PC-3 (cell line): ENCODE results near the gene PM20D2. TPM values are rescaled to one million over a fixed set of nuclear protein-coding genes. Genes with fewer than 3 reads are reported as not detected.

Experiments
- ATAC-seq: fragments of 200-7000 bp; cut with Tn5 transposase; 2 replicates; pipeline ENCODE4 v1.9.1; 2020; ENCODE audit warnings: mild to moderate bottlenecking, moderate library complexity
- BruUV-seq: library from RNA; stranded (reverse); fragments of 400-500 nt; replicated peaks from 2 replicates; lab custom pipeline; 2021; lab: Mats Ljungman, UMichigan
- CTCF ChIA-PET: fragments of 300-600 bp; sonication (Branson Sonifier 250); formaldehyde crosslinking; loops from one replicate; lab custom pipeline; 2022; ENCODE audit warnings: antibody characterized with exemption; lab: Charles Lee
- POLR2A ChIA-PET: fragments of 300-600 bp; sonication (Branson Sonifier 250); formaldehyde crosslinking; loops from one replicate; lab custom pipeline; 2022; ENCODE audit warnings: antibody characterized with exemption; ENCODE audit not compliant: unreplicated experiment; lab: Charles Lee
- DNase-seq: peaks from one replicate; pipeline ENCODE4 v3.0.0-alpha.2; 2015
- H2AFZ ChIP-seq: fragments of 300-600 bp; sonication (generic); 2 replicates; pipeline ENCODE4 v1.6.0; 2016; ENCODE audit warnings: antibody characterized with exemption, low read length
- H3F3A ChIP-seq: fragments of 300-600 bp; sonication (generic); one replicate; pipeline ENCODE4 v1.6.0; 2017; ENCODE audit warnings: antibody characterized with exemption, low read length, control low read depth, mild to moderate bottlenecking; ENCODE audit not compliant: unreplicated experiment
- H3K27ac ChIP-seq: fragments of 300-600 bp; sonication (generic); 2 replicates; pipeline ENCODE4 v1.5.1; 2016; ENCODE audit warnings: mild to moderate bottlenecking, low read length
- H3K27me3 ChIP-seq: fragments of 300-600 bp; sonication (generic); 2 replicates; pipeline ENCODE4 v1.6.1; 2016; ENCODE audit warnings: low read length, mixed read lengths
- H3K36me3 ChIP-seq: fragments of 300-600 bp; sonication (generic); 2 replicates; pipeline ENCODE4 v1.6.1; 2016; ENCODE audit warnings: low read depth, mixed run types, low read length, mixed read lengths
- H3K4me1 ChIP-seq: fragments of 300-600 bp; sonication (generic); 2 replicates; pipeline ENCODE4 v1.5.1; 2016; ENCODE audit warnings: low read length; ENCODE audit not compliant: insufficient read depth
- H3K4me2 ChIP-seq: fragments of 300-600 bp; sonication (generic); 2 replicates; pipeline ENCODE4 v1.6.0; 2016; ENCODE audit warnings: low read length
- H3K4me3 ChIP-seq: fragments of 300-600 bp; sonication (generic); 2 replicates; pipeline ENCODE4 v1.5.1; 2016; ENCODE audit warnings: mild to moderate bottlenecking, low read length, mixed read lengths
- H3K79me2 ChIP-seq: fragments of 300-600 bp; sonication (generic); 2 replicates; pipeline ENCODE4 v1.6.1; 2017; ENCODE audit warnings: low read length, mixed read lengths
- H3K9ac ChIP-seq: fragments of 300-600 bp; sonication (generic); 2 replicates; pipeline ENCODE4 v1.6.0; 2016; ENCODE audit warnings: mild to moderate bottlenecking, low read length
- H3K9me2 ChIP-seq: fragments of 300-600 bp; sonication (generic); replicated peaks from 2 replicates; pipeline ENCODE4 v1.6.1; 2016; ENCODE audit warnings: mixed run types, low read length, mixed read lengths
- H3K9me3 ChIP-seq: fragments of 300-600 bp; sonication (generic); 2 replicates; pipeline ENCODE4 v1.6.1; 2016; ENCODE audit warnings: low read length, mixed read lengths
- H4K20me1 ChIP-seq: fragments of 300-600 bp; sonication (generic); 2 replicates; pipeline ENCODE4 v1.6.1; 2016; ENCODE audit warnings: low read length, mixed read lengths
- CTCF ChIP-seq: fragments of 300-600 bp; sonication (generic); conservative IDR thresholded peaks from 2 replicates; pipeline ENCODE4 v1.5.1; 2017; ENCODE audit warnings: antibody characterized with exemption, low read depth, mild to moderate bottlenecking, low read length
- EZH2 ChIP-seq: fragments of 300-600 bp; sonication (generic); IDR thresholded peaks from one replicate; pipeline ENCODE4 v1.6.1; 2017; ENCODE audit warnings: antibody characterized with exemption, mild to moderate bottlenecking, low read length; ENCODE audit not compliant: unreplicated experiment
- EZH2phosphoT487 ChIP-seq: fragments of 300-600 bp; sonication (generic); IDR thresholded peaks from 2 replicates; pipeline ENCODE4 v1.6.1; 2018; ENCODE audit warnings: mild to moderate bottlenecking, antibody characterized with exemption, low read length, borderline replicate concordance
- intact Hi-C: fragments of 100-400 bp; cut with micrococcal nuclease; formaldehyde crosslinking; loops from 2 replicates; pipeline ENCODE4 v1.9.0; 2023
- total RNA-seq: library from RNA; depleted of rRNA; stranded (reverse); fragments of >200 nt; gene quantifications from 2 replicates; pipeline ENCODE4 v1.2.3, GENCODE V29; 2014

The PM20D2 gene
- total RNA-seq, 1 experiment from 2014 or later: 17.3 TPM

- Histone ChIP-seq H3K4me2 (no peak overlapping the region), H3K9ac (no peak overlapping the region), H3K36me3 (no peaks in the 10 kb centered on the region), H3K9me3 (no peaks in the 10 kb centered on the region), H3K79me2 (no peaks in the 10 kb centered on the region), H3K4me3 (no peak overlapping the region), H4K20me1 (no peaks in the 10 kb centered on the region), H3K27ac (no peak overlapping the region), H3F3A (no peaks in the 10 kb centered on the region), H2AFZ (no peak overlapping the region), H3K9me2 (no peaks in the 10 kb centered on the region), H3K4me1 (no peaks in the 10 kb centered on the region), H3K27me3 (no peaks in the 10 kb centered on the region)
- intact Hi-C loops: no loop called here
- DNase-seq (no peak), ATAC-seq (no peak)
- CTCF ChIA-PET: no interaction called here
- POLR2A ChIA-PET: no interaction called here
- no TSS peak for BruUV-seq
- TF ChIP-seq EZH2phosphoT487 (no peak), EZH2 (no peak), CTCF (no peak)
Observed at GRCh38 chr6:89204096-89204495, 58.2 kb downstream of the PM20D2 start.

- no peak overlapping the region for H3K4me3 ChIP-seq
- H3F3A ChIP-seq: no peaks in the 10 kb centered on the region
- no peaks in the 10 kb centered on the region for H3K9me3 ChIP-seq
- H3K4me1 ChIP-seq: no peaks in the 10 kb centered on the region
- no peaks in the 10 kb centered on the region for H3K27me3 ChIP-seq
- no peak for TF ChIP-seq CTCF
- TF ChIP-seq EZH2: no peak
- no peak for TF ChIP-seq EZH2phosphoT487
- intact Hi-C loops: no loop called here
- H3K9me2 ChIP-seq: no peaks in the 10 kb centered on the region
- ChIA-PET CTCF (no interaction called here), POLR2A (no interaction called here)
- no peaks in the 10 kb centered on the region for H3K79me2 ChIP-seq
- H3K27ac ChIP-seq: no peak overlapping the region
- no peak overlapping the region for H2AFZ ChIP-seq
- no TSS peak for BruUV-seq
- no peak for ATAC-seq
- no peak overlapping the region for H3K4me2 ChIP-seq
- no peak for DNase-seq
- H4K20me1 ChIP-seq: no peaks in the 10 kb centered on the region
- no peak overlapping the region for H3K9ac ChIP-seq
- no peaks in the 10 kb centered on the region for H3K36me3 ChIP-seq
Observed at GRCh38 chr6:89205819-89206218, 60.0 kb downstream of the PM20D2 start.

GRCh38 chr6:89208551-89208950 lies 62.7 kb downstream of the PM20D2 start:
- ChIA-PET CTCF (no interaction called here), POLR2A (no interaction called here)
- Histone ChIP-seq H3K36me3 (no peaks in the 10 kb centered on the region), H4K20me1 (no peaks in the 10 kb centered on the region), H3K27me3 (no peaks in the 10 kb centered on the region), H3K4me2 (no peak overlapping the region), H3K9me3 (no peaks in the 10 kb centered on the region), H3K79me2 (no peaks in the 10 kb centered on the region), H3K4me3 (no peak overlapping the region), H3K4me1 (no peaks in the 10 kb centered on the region), H3K27ac (no peak overlapping the region), H3K9ac (no peak overlapping the region), H3F3A (no peaks in the 10 kb centered on the region), H2AFZ (no peak overlapping the region), H3K9me2 (no peaks in the 10 kb centered on the region)
- DNase-seq (no peak), ATAC-seq (no peak)
- TF ChIP-seq EZH2phosphoT487: no peak
- no peak for TF ChIP-seq CTCF
- no peak for TF ChIP-seq EZH2
- no TSS peak for BruUV-seq
- intact Hi-C loops: no loop called here
